ENCODE data around the gene ANAPC16. TPM values are rescaled to one million over a fixed set of nuclear protein-coding genes. Genes with fewer than 3 reads are reported as not detected.
A peak's percentile ranks its signal among the peaks of the same experiment; 100 is the strongest.
"Not testable (repeated sequence)": the region's sequence is repeated elsewhere in the genome, so short reads cannot be mapped to it uniquely, and the experiment has no call there.

ANAPC16 gene
- total RNA-seq, 2 donors from 2014 or later, result 40.9 to 59.4 TPM

GRCh38 chr10:72206511-72207229 is 9.1 kb upstream of the ANAPC16 start:
- Histone ChIP-seq H3K9me3 (no peaks in the 10 kb centered on the region), H3K27me3 (no peaks in the 10 kb centered on the region), H3K36me3 (replicated peaks in 1 of 2; ENCODE audit: insufficient read depth in 1 of 2, low read depth in 2 of 2) (peaks cover 0 to 9% of the 10 kb centered on the region in 2 donors), H3K4me3 (no peak overlapping the region), H3K4me1 (no peaks in the 10 kb centered on the region), H3K27ac (no peak overlapping the region)
- ATAC-seq (no peak), DNase-seq (no peak)
- intact Hi-C loops (cut with DNase I), result no loop called here
- TF ChIP-seq POLR2A (IDR thresholded peaks at IDR 0.05), result no peak
- no peak for TF ChIP-seq CTCF (IDR thresholded peaks at IDR 0.05)
- 88 to 89% methylated on average over 7 of the region's 7 CpGs for WGBS, 2 donors

DNA sequence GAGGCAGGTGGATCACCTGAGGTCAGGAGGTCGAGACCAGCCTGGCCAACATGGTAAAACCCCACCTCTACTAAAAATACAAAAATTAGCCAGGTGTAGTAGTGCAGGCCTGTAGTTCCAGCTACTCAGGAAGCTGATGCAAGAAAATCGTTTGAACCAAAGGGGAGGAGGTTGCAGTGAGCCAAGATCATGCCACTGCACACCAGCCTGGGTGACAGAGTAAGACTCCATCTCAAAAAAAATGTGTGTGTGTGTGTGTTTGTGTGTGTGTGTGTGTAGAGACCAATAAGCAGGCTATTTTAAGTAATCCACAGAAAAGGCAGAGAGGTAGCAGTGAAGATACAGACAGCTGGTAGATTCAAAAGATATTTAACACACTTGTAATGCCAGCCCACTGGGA is 7.3 kb upstream of the ANAPC16 start:
- intact Hi-C loops (cut with DNase I); H3K9me3 ChIP-seq; ATAC-seq; H3K27me3 ChIP-seq; H3K27ac ChIP-seq; H3K4me3 ChIP-seq; DNase-seq; H3K36me3 ChIP-seq (replicated peaks in 1 of 2; ENCODE audit: insufficient read depth in 1 of 2, low read depth in 2 of 2); H3K4me1 ChIP-seq: not testable (repeated sequence)
- 48 to 70% methylated on average over 2 of the region's 2 CpGs for WGBS, 2 donors

- DNase-seq; H3K9me3 ChIP-seq; H3K36me3 ChIP-seq (replicated peaks in 1 of 2; ENCODE audit: insufficient read depth in 1 of 2, low read depth in 2 of 2); ATAC-seq; H3K27ac ChIP-seq; H3K4me3 ChIP-seq; H3K27me3 ChIP-seq; intact Hi-C loops (cut with DNase I): not testable (repeated sequence)
- 84 to 89% methylated on average over 11 of the region's 11 CpGs for WGBS, 2 donors
- H3K4me1 ChIP-seq, result peaks cover 20% of the 10 kb centered on the region
Measured at GRCh38 chr10:72211381-72211780, 4.4 kb upstream of the ANAPC16 start.

GRCh38 chr10:72211832-72212231 is 4.0 kb upstream of the ANAPC16 start:
- H3K27me3 ChIP-seq; H3K9me3 ChIP-seq; intact Hi-C loops (cut with DNase I); ATAC-seq; H3K27ac ChIP-seq; DNase-seq; H3K36me3 ChIP-seq (replicated peaks in 1 of 2; ENCODE audit: insufficient read depth in 1 of 2, low read depth in 2 of 2); H3K4me3 ChIP-seq: not testable (repeated sequence)
- H3K4me1 ChIP-seq, result peaks cover 20% of the 10 kb centered on the region
- 88 to 92% methylated on average over 2 of the region's 2 CpGs for whole genome bisulfite sequencing, 2 donors

- no peaks in the 10 kb centered on the region for H3K27me3 ChIP-seq
- DNase-seq (no peak), ATAC-seq (no peak)
- WGBS, 2 donors, result 11 to 33% methylated on average over 1 of the region's 1 CpG
- peak overlapping the region; percentile 44 to 100 (median 78) for H3K27ac ChIP-seq
- TF ChIP-seq POLR2A (IDR thresholded peaks at IDR 0.05) (no peak), CTCF (IDR thresholded peaks at IDR 0.05) (no peak)
- peaks cover 59% of the 10 kb centered on the region for H3K4me1 ChIP-seq
- peaks cover 0 to 4% of the 10 kb centered on the region in 2 donors for H3K36me3 ChIP-seq (replicated peaks in 1 of 2; ENCODE audit: insufficient read depth in 1 of 2, low read depth in 2 of 2)
- H3K9me3 ChIP-seq, result no peaks in the 10 kb centered on the region
- intact Hi-C loops (cut with DNase I), result no loop called here
- H3K4me3 ChIP-seq, result no peak overlapping the region
Measured at GRCh38 chr10:72218325-72218724, 2.5 kb downstream of the ANAPC16 start.

DNA sequence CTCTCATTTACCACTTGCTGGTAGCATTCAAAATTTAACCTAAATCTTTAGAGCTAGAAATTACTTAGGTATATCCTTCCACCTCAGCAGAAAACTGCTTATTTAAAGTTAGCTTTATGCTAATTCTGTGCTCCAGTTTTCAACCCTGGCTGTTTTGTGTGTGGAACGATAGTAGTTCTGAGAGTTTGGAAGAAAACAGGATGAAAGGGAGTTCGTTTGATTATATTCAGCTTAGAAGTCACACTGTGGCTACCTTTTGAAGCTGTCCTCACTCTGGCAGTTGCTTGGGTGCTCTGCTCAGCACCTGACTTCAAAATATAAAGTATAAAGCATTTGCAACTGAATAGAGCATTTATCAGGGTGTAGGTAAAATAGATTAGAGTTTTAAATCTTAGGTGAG is 2.9 kb downstream of the ANAPC16 start:
- 12 to 16% methylated on average over 2 of the region's 2 CpGs for WGBS, 2 donors
- DNase-seq (no peak), ATAC-seq (no peak)
- H3K4me1 ChIP-seq, result peaks cover 61% of the 10 kb centered on the region
- intact Hi-C loops (cut with DNase I), result no loop called here
- H3K27ac ChIP-seq, result peak overlapping the region; percentile 44 to 100 (median 78)
- no peak overlapping the region for H3K4me3 ChIP-seq
- H3K36me3 ChIP-seq (replicated peaks in 1 of 2; ENCODE audit: insufficient read depth in 1 of 2, low read depth in 2 of 2), result peaks cover 0 to 4% of the 10 kb centered on the region in 2 donors
- no peaks in the 10 kb centered on the region for H3K27me3 ChIP-seq
- H3K9me3 ChIP-seq, result no peaks in the 10 kb centered on the region
- no peak for TF ChIP-seq CTCF (IDR thresholded peaks at IDR 0.05)
- TF ChIP-seq POLR2A (IDR thresholded peaks at IDR 0.05), result no peak
